ENCODE data around the gene PLA2G12A. TPM values are rescaled to one million over a fixed set of nuclear protein-coding genes. Genes with fewer than 3 reads are reported as not detected.

The PLA2G12A gene
- total RNA-seq, 1 donor from 2014 or later = 17.8 TPM

DNA sequence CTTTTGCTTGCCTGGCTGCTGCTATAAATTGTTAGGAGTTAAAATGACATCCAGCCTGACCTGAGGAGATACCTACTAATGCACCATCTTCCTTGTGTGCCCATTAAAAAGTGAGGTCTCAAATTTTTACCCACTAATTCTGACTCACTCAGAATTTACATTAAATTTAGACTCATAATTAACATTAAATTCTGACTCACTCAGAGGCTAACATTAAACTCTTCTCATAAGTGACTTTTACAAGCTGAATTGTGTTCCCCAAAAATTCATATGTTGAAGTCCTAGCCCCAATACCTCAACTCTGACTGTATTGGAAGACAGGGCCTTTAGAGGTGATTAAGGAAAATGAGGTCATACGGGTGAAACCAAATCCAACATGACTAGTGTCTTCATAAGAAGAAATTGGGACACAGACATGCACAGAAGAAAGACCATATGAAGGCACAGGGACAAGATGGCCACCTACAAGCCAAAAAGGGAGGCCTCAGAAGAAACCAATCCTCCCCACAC lies 38.4 kb downstream of the PLA2G12A start:
- Mint-ChIP-seq H3K4me3 (no peak overlapping the region), H3K36me3 (peaks cover 44% of the 10 kb centered on the region)

DNA sequence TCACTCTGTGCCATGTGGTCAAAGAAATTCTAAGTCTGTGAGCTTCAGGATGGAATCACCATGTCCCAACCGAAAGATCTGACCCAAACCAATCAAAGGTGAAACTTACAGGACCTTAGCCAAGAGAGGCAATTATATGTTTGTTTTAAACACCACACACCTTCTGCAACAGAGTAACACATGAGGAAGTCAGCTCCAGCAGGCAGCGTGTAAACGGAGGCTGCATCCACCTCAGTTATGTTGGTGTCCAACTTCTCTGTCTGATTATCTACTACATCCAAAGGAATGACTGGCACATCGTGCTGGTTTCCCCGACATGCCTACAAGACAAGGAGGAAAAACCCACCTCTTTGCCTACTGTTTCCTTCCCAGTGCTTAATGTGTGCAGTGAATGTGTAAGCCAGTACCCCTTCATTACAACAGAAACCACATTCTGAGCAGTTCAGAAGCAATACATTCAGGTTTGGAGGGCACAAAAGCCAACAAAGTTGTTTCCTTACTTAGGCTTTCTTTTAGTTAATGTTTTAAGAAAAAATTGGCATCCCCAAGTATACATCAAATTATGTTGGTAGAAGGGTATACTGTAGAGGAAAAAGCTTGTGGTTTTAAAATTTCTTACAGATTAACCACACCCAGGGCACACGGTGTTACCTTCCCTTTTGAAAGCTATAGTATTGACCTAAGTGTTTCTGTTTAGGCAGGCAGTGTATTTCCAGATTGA lies 39.0 kb downstream of the PLA2G12A start:
- no peak for DNase-seq (ENCODE audit: low spot score)

More for the DNA sequence above, 38.4 kb downstream of the PLA2G12A start:
- no peak overlapping the region for H3K27ac ChIP-seq
- no peak for TF ChIP-seq EZH2phosphoT487 (IDR thresholded peaks at IDR 0.05)
- TF ChIP-seq EZH2 (IDR thresholded peaks at IDR 0.05) = no peak
- TF ChIP-seq, protein P1, sequence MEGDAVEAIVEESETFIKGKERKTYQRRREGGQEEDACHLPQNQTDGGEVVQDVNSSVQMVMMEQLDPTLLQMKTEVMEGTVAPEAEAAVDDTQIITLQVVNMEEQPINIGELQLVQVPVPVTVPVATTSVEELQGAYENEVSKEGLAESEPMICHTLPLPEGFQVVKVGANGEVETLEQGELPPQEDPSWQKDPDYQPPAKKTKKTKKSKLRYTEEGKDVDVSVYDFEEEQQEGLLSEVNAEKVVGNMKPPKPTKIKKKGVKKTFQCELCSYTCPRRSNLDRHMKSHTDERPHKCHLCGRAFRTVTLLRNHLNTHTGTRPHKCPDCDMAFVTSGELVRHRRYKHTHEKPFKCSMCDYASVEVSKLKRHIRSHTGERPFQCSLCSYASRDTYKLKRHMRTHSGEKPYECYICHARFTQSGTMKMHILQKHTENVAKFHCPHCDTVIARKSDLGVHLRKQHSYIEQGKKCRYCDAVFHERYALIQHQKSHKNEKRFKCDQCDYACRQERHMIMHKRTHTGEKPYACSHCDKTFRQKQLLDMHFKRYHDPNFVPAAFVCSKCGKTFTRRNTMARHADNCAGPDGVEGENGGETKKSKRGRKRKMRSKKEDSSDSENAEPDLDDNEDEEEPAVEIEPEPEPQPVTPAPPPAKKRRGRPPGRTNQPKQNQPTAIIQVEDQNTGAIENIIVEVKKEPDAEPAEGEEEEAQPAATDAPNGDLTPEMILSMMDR (IDR thresholded peaks at IDR 0.05) = no peak
- H4K20me1 ChIP-seq (ENCODE audit: low read depth) = no peaks in the 10 kb centered on the region
- H3K9me3 ChIP-seq (ENCODE audit: low read depth) = no peaks in the 10 kb centered on the region
- no peak overlapping the region for H2AFZ ChIP-seq (replicated peaks)
- Mint-ChIP-seq H3K27ac (no peak overlapping the region), H3K4me1 (no peaks in the 10 kb centered on the region), H3K9me3 (no peaks in the 10 kb centered on the region), H3K27me3 (ENCODE audit: insufficient read depth, low read depth) (peaks cover 4% of the 10 kb centered on the region)
- no peak overlapping the region for H3K9ac ChIP-seq
- H3K4me2 ChIP-seq = no peak overlapping the region
- H3K27me3 ChIP-seq = no peaks in the 10 kb centered on the region
- no peak overlapping the region for H3K4me3 ChIP-seq
- H3K79me2 ChIP-seq (ENCODE audit: low read depth) = no peaks in the 10 kb centered on the region
- peaks cover 5% of the 10 kb centered on the region for H3K36me3 ChIP-seq
- no peaks in the 10 kb centered on the region for H3F3A ChIP-seq (ENCODE audit: low read depth)
- no peaks in the 10 kb centered on the region for H3K4me1 ChIP-seq
- no peak for DNase-seq (ENCODE audit: low spot score)

DNA sequence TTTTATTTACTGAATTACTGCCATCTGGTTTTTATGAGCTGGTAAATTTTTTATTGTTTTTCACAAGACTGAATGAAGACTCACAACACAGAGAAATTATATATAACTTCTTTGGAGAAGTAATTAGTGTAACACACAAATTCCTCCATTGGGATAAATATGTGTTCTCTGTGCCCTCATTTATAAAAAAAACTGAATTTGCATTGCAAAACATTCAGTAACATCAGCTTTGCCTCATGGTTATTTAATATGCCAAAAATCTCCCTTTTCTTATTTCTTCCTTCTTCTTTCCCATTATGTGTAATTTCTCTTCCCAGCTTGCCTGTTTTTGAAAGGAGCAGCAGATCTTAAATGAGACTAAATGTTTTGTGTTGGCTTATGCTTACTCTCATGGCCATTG lies 45.1 kb downstream of the PLA2G12A start:
- no peak for DNase-seq (ENCODE audit: low spot score)
- Histone ChIP-seq H3K27me3 (no peaks in the 10 kb centered on the region), H4K20me1 (ENCODE audit: low read depth) (no peaks in the 10 kb centered on the region), H3K9ac (no peak overlapping the region), H2AFZ (replicated peaks) (no peak overlapping the region), H3F3A (ENCODE audit: low read depth) (peaks cover 10% of the 10 kb centered on the region), H3K9me3 (ENCODE audit: low read depth) (no peaks in the 10 kb centered on the region), H3K4me3 (no peak overlapping the region), H3K36me3 (peaks cover 5% of the 10 kb centered on the region), H3K27ac (no peak overlapping the region), H3K79me2 (ENCODE audit: low read depth) (no peaks in the 10 kb centered on the region), H3K4me2 (no peak overlapping the region), H3K4me1 (peaks cover 18% of the 10 kb centered on the region)
- no peak for TF ChIP-seq EZH2phosphoT487 (IDR thresholded peaks at IDR 0.05)
- TF ChIP-seq, protein P1 (IDR thresholded peaks at IDR 0.05) = no peak
- no peak for TF ChIP-seq EZH2 (IDR thresholded peaks at IDR 0.05)
- H3K4me3 Mint-ChIP-seq = no peak overlapping the region
- no peaks in the 10 kb centered on the region for H3K27me3 Mint-ChIP-seq (ENCODE audit: insufficient read depth, low read depth)
- no peak overlapping the region for H3K27ac Mint-ChIP-seq
- H3K36me3 Mint-ChIP-seq = peaks cover 54% of the 10 kb centered on the region
- peaks cover 18% of the 10 kb centered on the region for H3K4me1 Mint-ChIP-seq
- peaks cover 14% of the 10 kb centered on the region for H3K9me3 Mint-ChIP-seq

More for the DNA sequence above, 39.0 kb downstream of the PLA2G12A start:
- no peaks in the 10 kb centered on the region for H3K27me3 ChIP-seq
- no peaks in the 10 kb centered on the region for H3F3A ChIP-seq (ENCODE audit: low read depth)
- no peaks in the 10 kb centered on the region for H4K20me1 ChIP-seq (ENCODE audit: low read depth)
- no peaks in the 10 kb centered on the region for H3K4me1 ChIP-seq
- H3K27ac Mint-ChIP-seq = no peak overlapping the region
- H3K9ac ChIP-seq = no peak overlapping the region
- peaks cover 44% of the 10 kb centered on the region for H3K36me3 Mint-ChIP-seq
- no peak overlapping the region for H3K4me3 ChIP-seq
- TF ChIP-seq, protein P1 (IDR thresholded peaks at IDR 0.05) = no peak
- no peaks in the 10 kb centered on the region for H3K79me2 ChIP-seq (ENCODE audit: low read depth)
- no peaks in the 10 kb centered on the region for H3K4me1 Mint-ChIP-seq
- H3K9me3 ChIP-seq (ENCODE audit: low read depth) = no peaks in the 10 kb centered on the region
- H3K9me3 Mint-ChIP-seq = no peaks in the 10 kb centered on the region
- no peak overlapping the region for H3K27ac ChIP-seq
- H2AFZ ChIP-seq (replicated peaks) = no peak overlapping the region
- no peak overlapping the region for H3K4me3 Mint-ChIP-seq
- H3K36me3 ChIP-seq = peaks cover 5% of the 10 kb centered on the region
- H3K4me2 ChIP-seq = no peak overlapping the region
- peaks cover 4% of the 10 kb centered on the region for H3K27me3 Mint-ChIP-seq (ENCODE audit: insufficient read depth, low read depth)
